ENCODE results near the gene RETN. TPM values are rescaled to one million over a fixed set of nuclear protein-coding genes. Genes with fewer than 3 reads are reported as not detected.

The RETN gene
- total RNA-seq, 1 experiment from 2014 or later, result not detected

DNA sequence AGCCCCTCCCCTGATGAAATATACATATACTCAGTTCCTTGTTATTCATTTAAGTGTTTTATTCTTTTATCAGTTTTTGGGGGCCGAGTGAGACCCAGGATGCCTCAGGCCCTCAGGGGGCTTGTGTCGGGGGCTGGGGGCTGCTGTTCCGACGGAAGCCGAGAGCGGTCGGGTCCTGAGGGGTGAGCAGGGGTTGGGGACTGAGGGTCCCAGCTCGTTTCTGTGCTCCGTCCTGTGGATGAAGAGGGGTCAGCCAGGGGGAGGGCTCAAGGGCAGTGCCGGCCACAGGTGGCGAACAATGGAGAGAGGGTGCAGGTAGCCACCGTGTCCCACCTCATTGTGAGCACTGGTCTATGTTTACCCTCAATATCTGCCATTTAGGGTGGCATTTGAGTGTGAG, 37.3 kb upstream of the RETN start:
- no peaks in the 10 kb centered on the region for H3K27me3 ChIP-seq (ENCODE audit: control insufficient read depth, insufficient read depth, low read length)
- ATAC-seq, result no peak
- ChIA-PET CTCF (no interaction called here), POLR2A (no interaction called here)
- peaks cover 9% of the 10 kb centered on the region for H3K4me1 ChIP-seq (ENCODE audit: control insufficient read depth, insufficient read depth, low read length)
- in situ Hi-C loops (cut with HindIII; ENCODE audit: low pct_unique_long_range_greater_than_20kb, low sequenced_read_pairs), result no loop called here
- no peaks in the 10 kb centered on the region for H3K9me3 ChIP-seq (ENCODE audit: control insufficient read depth, insufficient read depth, low read depth, low read length)
- BruUV-seq (replicated peaks), result no TSS peak
- DNase-seq (ENCODE audit: low read depth, low spot score), result no peak
- peaks cover 11% of the 10 kb centered on the region; the same call in 1 of the 2 replicates for H3K36me3 ChIP-seq (ENCODE audit: control insufficient read depth, insufficient read depth, low read length)
- TF ChIP-seq POLR2AphosphoS5 (IDR thresholded peaks at IDR 0.05; ENCODE audit: low read depth, low read length), result no peak
- TF ChIP-seq, protein P1, sequence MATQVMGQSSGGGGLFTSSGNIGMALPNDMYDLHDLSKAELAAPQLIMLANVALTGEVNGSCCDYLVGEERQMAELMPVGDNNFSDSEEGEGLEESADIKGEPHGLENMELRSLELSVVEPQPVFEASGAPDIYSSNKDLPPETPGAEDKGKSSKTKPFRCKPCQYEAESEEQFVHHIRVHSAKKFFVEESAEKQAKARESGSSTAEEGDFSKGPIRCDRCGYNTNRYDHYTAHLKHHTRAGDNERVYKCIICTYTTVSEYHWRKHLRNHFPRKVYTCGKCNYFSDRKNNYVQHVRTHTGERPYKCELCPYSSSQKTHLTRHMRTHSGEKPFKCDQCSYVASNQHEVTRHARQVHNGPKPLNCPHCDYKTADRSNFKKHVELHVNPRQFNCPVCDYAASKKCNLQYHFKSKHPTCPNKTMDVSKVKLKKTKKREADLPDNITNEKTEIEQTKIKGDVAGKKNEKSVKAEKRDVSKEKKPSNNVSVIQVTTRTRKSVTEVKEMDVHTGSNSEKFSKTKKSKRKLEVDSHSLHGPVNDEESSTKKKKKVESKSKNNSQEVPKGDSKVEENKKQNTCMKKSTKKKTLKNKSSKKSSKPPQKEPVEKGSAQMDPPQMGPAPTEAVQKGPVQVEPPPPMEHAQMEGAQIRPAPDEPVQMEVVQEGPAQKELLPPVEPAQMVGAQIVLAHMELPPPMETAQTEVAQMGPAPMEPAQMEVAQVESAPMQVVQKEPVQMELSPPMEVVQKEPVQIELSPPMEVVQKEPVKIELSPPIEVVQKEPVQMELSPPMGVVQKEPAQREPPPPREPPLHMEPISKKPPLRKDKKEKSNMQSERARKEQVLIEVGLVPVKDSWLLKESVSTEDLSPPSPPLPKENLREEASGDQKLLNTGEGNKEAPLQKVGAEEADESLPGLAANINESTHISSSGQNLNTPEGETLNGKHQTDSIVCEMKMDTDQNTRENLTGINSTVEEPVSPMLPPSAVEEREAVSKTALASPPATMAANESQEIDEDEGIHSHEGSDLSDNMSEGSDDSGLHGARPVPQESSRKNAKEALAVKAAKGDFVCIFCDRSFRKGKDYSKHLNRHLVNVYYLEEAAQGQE (IDR thresholded peaks at IDR 0.05; ENCODE audit: insufficient read depth in 1 of 2, low read depth in 2 of 2, low read length in 1 of 2), result no peak
- TF ChIP-seq, protein P2, sequence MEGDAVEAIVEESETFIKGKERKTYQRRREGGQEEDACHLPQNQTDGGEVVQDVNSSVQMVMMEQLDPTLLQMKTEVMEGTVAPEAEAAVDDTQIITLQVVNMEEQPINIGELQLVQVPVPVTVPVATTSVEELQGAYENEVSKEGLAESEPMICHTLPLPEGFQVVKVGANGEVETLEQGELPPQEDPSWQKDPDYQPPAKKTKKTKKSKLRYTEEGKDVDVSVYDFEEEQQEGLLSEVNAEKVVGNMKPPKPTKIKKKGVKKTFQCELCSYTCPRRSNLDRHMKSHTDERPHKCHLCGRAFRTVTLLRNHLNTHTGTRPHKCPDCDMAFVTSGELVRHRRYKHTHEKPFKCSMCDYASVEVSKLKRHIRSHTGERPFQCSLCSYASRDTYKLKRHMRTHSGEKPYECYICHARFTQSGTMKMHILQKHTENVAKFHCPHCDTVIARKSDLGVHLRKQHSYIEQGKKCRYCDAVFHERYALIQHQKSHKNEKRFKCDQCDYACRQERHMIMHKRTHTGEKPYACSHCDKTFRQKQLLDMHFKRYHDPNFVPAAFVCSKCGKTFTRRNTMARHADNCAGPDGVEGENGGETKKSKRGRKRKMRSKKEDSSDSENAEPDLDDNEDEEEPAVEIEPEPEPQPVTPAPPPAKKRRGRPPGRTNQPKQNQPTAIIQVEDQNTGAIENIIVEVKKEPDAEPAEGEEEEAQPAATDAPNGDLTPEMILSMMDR (IDR thresholded peaks at IDR 0.05), result no peak
- TF ChIP-seq TCF7L2 (IDR thresholded peaks at IDR 0.05; ENCODE audit: low read depth, low read length), result no peak
- TF ChIP-seq SIN3A (IDR thresholded peaks at IDR 0.05; ENCODE audit: borderline replicate concordance, insufficient read depth, low read depth, low read length), result no peak
- H3K27ac ChIP-seq (ENCODE audit: low read length), result no peak overlapping the region
- intact Hi-C loops (cut with micrococcal nuclease; ENCODE audit: unreplicated experiment), result no loop called here
- H3K4me3 ChIP-seq (ENCODE audit: low read depth in 2 of 2, low read length in 2 of 2), result no peak overlapping the region

DNA sequence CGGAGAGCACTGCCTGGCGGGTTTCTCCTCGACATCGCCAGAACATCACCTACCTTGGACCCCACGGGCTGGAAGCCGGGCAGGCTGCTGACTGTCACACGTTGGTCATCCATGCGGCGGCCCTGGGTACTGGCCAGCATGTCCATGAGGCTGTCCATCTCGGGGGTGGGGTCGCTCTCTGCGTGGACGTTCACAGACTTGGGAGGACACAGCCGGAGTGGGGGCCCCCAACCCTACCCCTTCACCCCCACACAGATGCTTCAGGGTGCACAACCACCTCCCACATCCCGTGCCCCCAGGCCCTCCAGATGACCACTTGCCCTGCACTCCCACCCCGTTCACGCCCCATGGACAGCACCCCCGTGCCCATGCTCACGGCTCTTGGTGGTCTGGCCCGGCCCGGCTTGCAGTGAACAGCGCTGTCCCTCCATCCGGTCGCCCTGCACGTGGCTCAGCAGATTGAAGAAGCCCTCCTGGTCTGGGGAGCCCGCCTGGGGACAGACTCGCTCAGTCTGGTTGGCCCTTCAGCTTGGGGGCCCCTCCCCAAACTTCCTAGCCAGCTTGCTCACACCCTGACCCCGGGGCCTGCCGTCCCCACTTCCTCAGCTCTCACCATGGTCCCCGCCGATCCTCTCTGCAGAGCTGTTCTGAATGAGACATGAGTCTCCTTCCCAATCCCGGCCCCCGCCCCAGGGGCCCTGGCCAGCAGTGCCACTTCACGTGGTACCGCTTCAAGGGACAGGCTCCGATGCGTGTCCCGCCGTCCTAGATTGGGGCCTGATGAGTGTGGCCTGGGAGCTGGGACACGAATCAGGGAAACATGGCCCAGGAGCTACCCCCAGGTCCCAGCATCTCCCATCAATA, 36.3 kb upstream of the RETN start:
- Histone ChIP-seq H3K4me1 (ENCODE audit: control insufficient read depth, insufficient read depth, low read length) (peaks cover 9% of the 10 kb centered on the region), H3K27me3 (ENCODE audit: control insufficient read depth, insufficient read depth, low read length) (no peaks in the 10 kb centered on the region), H3K4me3 (ENCODE audit: low read depth in 2 of 2, low read length in 2 of 2) (no peak overlapping the region), H3K27ac (ENCODE audit: low read length) (no peak overlapping the region), H3K36me3 (ENCODE audit: control insufficient read depth, insufficient read depth, low read length) (peaks cover 11% of the 10 kb centered on the region; the same call in 1 of the 2 replicates), H3K9me3 (ENCODE audit: control insufficient read depth, insufficient read depth, low read depth, low read length) (no peaks in the 10 kb centered on the region)
- ChIA-PET POLR2A (no interaction called here), CTCF (interaction anchor here (0.7 kb wide), 1 partner anchor 48 kb away, joined by 5 read pairs; the partner anchor contains the start of gene TRAPPC5)
- no TSS peak for BruUV-seq (replicated peaks)
- no peak for DNase-seq (ENCODE audit: low read depth, low spot score)
- TF ChIP-seq, protein P2 (IDR thresholded peaks at IDR 0.05), result no peak
- TF ChIP-seq SIN3A (IDR thresholded peaks at IDR 0.05; ENCODE audit: borderline replicate concordance, insufficient read depth, low read depth, low read length) (no peak), POLR2AphosphoS5 (IDR thresholded peaks at IDR 0.05; ENCODE audit: low read depth, low read length) (no peak), TCF7L2 (IDR thresholded peaks at IDR 0.05; ENCODE audit: low read depth, low read length) (no peak)
- TF ChIP-seq, protein P1 (IDR thresholded peaks at IDR 0.05; ENCODE audit: insufficient read depth in 1 of 2, low read depth in 2 of 2, low read length in 1 of 2), result no peak
- intact Hi-C loops (cut with micrococcal nuclease; ENCODE audit: unreplicated experiment), result no loop called here
- in situ Hi-C loops (cut with HindIII; ENCODE audit: low pct_unique_long_range_greater_than_20kb, low sequenced_read_pairs), result no loop called here
- ATAC-seq, result no peak
